ENCODE measurements around the gene IFNA21.

The IFNA21 gene

GRCh38 chr9:21144603-21145002 lies 21.9 kb downstream of the IFNA21 start:
- Histone ChIP-seq H3K4me3 (ENCODE audit: low read length) (no peak overlapping the region), H3K27ac (ENCODE audit: low read depth, low read length) (no peak overlapping the region), H3K9me2 (replicated peaks; ENCODE audit: control insufficient read depth, low read length) (no peaks in the 10 kb centered on the region), H4K20me1 (ENCODE audit: control insufficient read depth, insufficient read depth, low read depth, low read length) (no peaks in the 10 kb centered on the region), H3F3A (ENCODE audit: control insufficient read depth, insufficient read depth) (no peaks in the 10 kb centered on the region), H3K36me3 (ENCODE audit: control insufficient read depth, low read length) (no peaks in the 10 kb centered on the region), H3K9me3 (ENCODE audit: control insufficient read depth, insufficient read depth, low read length) (no peaks in the 10 kb centered on the region), H3K27me3 (ENCODE audit: control insufficient read depth, low read length) (no peaks in the 10 kb centered on the region), H3K79me2 (ENCODE audit: control insufficient read depth, low read length) (no peaks in the 10 kb centered on the region), H3K4me1 (ENCODE audit: control insufficient read depth, low read length) (no peaks in the 10 kb centered on the region), H3K4me2 (ENCODE audit: low read length) (no peak overlapping the region)
- TF ChIP-seq CTCF (IDR thresholded peaks at IDR 0.05; ENCODE audit: low read depth, low read length, poor library complexity, severe bottlenecking) (no peak), EZH2phosphoT487 (IDR thresholded peaks at IDR 0.05; ENCODE audit: borderline replicate concordance, low read length) (no peak)

- Histone ChIP-seq H3K4me3 (ENCODE audit: low read length) (no peak within 1 kb of the TSS), H3F3A (ENCODE audit: control insufficient read depth, insufficient read depth) (no peaks in the 10 kb centered on the region), H3K79me2 (ENCODE audit: control insufficient read depth, low read length) (no peaks in the 10 kb centered on the region), H3K36me3 (ENCODE audit: control insufficient read depth, low read length) (no peaks in the 10 kb centered on the region), H4K20me1 (ENCODE audit: control insufficient read depth, insufficient read depth, low read depth, low read length) (no peaks in the 10 kb centered on the region), H3K27ac (ENCODE audit: low read depth, low read length) (no peak within 1 kb of the TSS), H3K27me3 (ENCODE audit: control insufficient read depth, low read length) (no peaks in the 10 kb centered on the region), H3K4me2 (ENCODE audit: low read length) (no peak within 1 kb of the TSS), H3K4me1 (ENCODE audit: control insufficient read depth, low read length) (no peaks in the 10 kb centered on the region), H3K9me3 (ENCODE audit: control insufficient read depth, insufficient read depth, low read length) (no peaks in the 10 kb centered on the region), H3K9me2 (replicated peaks; ENCODE audit: control insufficient read depth, low read length) (no peaks in the 10 kb centered on the region)
- TF ChIP-seq EZH2phosphoT487 (IDR thresholded peaks at IDR 0.05; ENCODE audit: borderline replicate concordance, low read length), result no peak
- TF ChIP-seq CTCF (IDR thresholded peaks at IDR 0.05; ENCODE audit: low read depth, low read length, poor library complexity, severe bottlenecking), result no peak
These were observed 25.0 kb downstream of the IFNA21 start, which contains the start of gene IFNW1 for GRCh38 chr9:21141427-21141882. Gene IFNW1 (minus strand): TSS chr9:21141832. CDS start chr9:21141570, 262 bp downstream.

- Histone ChIP-seq H3K79me2 (ENCODE audit: control insufficient read depth, low read length) (no peaks in the 10 kb centered on the region), H3K27me3 (ENCODE audit: control insufficient read depth, low read length) (no peaks in the 10 kb centered on the region), H3K9me2 (replicated peaks; ENCODE audit: control insufficient read depth, low read length) (no peaks in the 10 kb centered on the region), H3K27ac (ENCODE audit: low read depth, low read length) (no peak overlapping the region), H3K9me3 (ENCODE audit: control insufficient read depth, insufficient read depth, low read length) (no peaks in the 10 kb centered on the region), H3K4me1 (ENCODE audit: control insufficient read depth, low read length) (no peaks in the 10 kb centered on the region), H3K4me2 (ENCODE audit: low read length) (no peak overlapping the region), H3F3A (ENCODE audit: control insufficient read depth, insufficient read depth) (no peaks in the 10 kb centered on the region), H3K36me3 (ENCODE audit: control insufficient read depth, low read length) (no peaks in the 10 kb centered on the region), H3K4me3 (ENCODE audit: low read length) (no peak overlapping the region), H4K20me1 (ENCODE audit: control insufficient read depth, insufficient read depth, low read depth, low read length) (no peaks in the 10 kb centered on the region)
- TF ChIP-seq CTCF (IDR thresholded peaks at IDR 0.05; ENCODE audit: low read depth, low read length, poor library complexity, severe bottlenecking) (no peak), EZH2phosphoT487 (IDR thresholded peaks at IDR 0.05; ENCODE audit: borderline replicate concordance, low read length) (no peak)
These were observed 29.4 kb downstream of the IFNA21 start for GRCh38 chr9:21137020-21137419.

Data from DOHH2 (cell line).